OCI-M1 (cell line): ENCODE measurements around the gene CLCF1.
"Not testable (repeated sequence)": the region's sequence is repeated elsewhere in the genome, so short reads cannot be mapped to it uniquely, and the experiment has no call there.

Source experiments
- DNase-seq: peaks from one replicate; lab custom pipeline; 2025; lab: John Stamatoyannopoulos, UW

CLCF1 gene

DNA sequence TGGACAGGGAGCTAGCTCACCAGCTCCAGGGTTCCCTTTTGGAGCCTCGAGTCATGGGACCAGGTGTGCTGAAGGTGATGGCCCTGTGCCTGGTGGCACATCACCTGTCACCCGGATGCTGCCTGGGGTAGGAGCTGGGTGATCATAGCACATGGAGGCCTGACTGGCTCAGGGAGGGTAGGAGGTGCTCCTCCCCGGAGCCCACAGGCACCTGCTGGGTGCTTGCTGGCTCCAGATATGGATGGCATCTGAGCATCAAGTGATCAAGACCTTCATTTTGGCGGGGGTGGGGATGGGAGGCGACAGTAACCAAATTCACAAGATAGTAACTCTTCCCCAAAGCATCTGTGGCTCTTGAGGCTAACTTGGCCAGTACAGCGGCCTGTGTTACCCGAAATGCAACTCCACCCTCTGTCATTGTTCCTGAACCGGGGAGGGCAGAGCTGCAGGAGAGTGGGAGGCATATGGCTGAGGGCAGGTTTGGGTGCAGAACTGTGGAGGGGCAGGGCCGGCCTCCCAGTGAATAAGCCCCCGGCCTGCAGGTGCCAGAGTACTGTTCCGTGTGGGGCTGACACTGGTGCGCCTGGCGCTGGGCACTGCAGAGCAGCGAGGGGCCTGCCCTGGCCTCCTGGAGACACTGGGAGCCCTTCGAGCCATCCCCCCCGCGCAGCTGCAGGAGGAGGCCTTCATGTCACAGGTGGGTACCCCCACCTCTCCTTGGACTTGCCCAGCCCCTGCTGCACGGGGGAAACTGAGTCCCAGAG, 35.2 kb upstream of the CLCF1 start:
- no peak for DNase-seq

DNA sequence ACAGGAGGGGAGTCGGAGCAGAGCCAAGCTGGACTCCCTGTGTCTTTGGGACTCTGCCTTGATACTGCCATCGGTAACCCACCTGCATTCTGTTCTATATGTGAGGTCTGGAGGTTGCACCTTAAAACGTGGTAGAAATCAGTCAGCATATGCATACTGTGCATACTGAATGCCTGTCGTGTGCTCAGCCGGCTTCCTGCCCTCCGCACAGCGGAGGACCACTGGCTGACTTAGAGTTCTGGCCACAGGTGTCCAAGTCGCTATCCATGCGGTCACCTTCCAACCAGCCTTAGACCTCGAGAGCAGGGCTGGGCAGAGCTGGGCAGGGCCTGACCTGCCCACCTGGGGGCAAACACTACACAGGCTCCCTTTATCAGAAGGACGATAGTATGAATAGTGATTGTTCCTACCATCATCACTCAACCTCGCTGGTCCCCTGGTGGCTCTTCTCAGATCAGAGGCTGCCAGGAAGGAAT, 34.3 kb upstream of the CLCF1 start:
- DNase-seq: no peak

DNA sequence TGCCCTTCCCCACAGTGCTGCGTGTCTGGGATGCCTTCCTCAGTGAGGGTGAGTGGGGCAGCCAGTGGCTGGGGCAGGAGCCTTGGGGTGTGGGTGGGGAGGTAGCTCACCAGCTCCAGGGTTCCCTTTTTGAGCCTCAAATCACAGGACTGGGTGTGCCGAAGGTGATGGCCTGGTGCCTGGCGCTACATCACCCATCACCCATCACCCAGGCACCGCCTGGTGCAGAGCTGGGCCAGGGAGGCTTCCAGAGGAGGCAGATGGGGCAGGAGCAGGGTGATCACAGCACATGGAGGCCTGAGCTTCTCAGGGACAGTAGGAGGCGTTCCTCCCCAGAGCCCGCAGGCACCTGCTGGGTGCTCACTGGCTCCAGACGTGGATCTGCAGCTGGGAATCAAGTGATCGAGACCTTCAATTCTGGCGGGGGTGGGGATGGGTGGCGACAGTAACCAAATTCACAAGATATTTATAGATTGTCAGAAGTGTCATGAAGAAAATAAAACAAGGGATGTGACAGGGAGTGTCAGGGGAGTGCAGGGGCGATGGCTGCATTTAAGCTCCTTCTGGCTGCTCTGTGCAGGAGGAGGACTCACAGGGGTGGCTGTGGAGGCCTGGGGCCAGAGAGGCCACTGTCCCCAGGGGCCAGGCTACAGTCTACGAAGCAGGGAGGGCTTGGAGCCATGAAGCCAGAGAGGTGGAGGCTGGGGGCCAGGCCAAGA, 33.7 kb upstream of the CLCF1 start:
- no peak for DNase-seq

DNA sequence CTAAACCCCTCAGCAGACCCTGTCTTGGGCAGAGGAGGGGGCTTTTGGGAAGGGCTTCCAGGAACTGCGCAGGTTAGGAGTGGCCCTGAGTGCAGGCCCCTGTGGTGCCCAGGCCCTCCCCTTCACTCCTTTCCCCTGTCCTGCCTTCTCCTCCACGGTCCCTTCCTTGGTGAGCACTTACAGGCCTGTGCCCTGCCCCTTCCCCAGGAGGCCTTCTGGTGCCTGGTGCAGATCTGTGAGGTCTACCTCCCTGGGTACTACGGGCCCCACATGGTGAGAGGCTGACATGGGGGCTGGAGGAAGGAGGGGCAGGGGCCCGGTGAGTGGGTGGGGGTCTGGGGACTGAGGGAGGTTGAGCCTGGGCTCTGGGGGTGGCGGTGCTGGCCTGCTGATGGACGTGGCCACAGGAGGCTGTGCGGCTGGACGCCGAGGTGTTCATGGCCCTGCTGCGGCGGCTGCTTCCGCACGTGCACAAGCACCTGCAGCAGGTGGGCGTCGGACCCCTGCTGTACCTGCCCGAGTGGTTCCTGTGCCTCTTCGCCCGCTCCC, 33.1 kb upstream of the CLCF1 start:
- DNase-seq: no peak

DNA sequence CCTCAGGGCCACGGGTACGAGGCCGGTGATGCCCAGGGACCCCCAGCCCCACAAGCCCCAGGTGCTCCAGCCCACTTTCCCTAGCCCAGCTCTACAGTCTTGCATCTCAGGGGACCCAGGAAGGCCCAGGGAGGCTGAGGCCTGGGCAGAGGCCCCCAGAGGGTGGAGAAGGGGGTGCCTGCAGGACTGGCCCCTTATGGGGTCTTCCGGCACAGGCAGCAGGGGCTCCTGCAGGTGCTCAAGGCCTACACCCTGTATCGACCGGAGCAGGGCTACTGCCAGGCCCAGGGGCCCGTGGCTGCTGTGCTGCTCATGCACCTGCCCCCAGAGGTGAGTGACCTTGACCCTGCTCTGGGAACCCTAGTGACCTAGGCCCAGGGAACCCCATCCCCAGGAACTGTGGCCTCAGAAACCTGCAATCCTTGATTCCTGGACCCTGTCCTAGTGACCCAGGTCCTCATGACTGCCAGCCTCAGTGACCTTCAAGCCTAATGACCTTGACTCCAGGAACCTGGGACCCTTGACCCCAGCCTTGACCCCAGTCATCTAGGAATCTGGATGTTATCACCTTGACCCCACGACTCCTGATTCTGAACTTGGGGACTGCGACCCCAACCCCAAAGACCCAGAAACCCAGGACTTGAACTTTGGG, 32.4 kb upstream of the CLCF1 start:
- DNase-seq: no peak

DNA sequence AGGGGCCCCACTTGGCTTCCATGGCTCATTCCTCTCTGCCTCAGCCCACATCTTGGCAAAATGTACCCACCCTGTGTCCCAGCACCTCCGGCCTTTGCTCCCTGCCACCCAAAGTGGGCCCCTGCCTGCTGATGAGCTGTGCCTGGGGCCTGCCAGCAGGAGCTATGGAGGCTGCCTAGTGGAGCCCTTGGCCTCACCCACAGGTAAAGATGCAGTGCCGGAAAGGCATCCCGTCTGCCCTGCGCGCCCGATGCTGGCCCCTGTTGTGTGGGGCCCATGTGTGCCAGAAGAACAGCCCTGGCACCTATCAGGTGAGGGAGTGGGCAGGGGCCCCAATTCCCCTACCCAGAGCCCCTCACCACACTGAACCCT, 31.8 kb upstream of the CLCF1 start:
- DNase-seq: no peak

DNA sequence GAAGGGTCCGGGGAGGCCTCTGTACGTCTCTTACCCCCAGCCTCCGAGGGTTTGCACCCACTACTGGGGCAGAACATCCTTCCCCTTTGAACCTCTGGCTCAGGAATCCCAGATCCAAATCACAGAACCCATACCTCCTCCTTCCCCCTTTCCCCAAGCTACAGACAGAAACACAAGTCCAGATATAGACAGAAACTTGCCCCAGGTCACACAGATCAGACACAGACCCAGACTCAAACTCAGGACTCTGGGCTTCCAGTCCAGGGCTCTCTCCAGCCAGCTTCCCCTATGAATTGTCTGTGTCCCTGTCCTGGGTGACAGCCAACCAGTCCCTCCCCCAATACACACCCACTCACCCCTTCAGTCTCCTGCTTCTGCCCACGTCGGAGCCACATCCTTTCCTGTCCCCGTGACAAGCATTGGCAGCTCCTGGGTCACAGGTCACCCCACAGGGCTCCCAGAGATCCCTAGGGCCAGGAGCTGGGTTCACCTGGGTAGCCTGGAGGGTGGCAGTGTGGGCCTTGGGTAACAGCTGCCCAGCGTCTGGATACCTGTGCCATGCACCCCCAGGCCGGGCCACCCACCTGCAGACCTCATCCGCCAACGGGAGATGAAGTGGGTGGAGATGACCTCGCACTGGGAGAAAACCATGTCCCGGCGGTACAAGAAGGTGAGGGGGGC, 31.3 kb upstream of the CLCF1 start:
- no peak for DNase-seq

DNA sequence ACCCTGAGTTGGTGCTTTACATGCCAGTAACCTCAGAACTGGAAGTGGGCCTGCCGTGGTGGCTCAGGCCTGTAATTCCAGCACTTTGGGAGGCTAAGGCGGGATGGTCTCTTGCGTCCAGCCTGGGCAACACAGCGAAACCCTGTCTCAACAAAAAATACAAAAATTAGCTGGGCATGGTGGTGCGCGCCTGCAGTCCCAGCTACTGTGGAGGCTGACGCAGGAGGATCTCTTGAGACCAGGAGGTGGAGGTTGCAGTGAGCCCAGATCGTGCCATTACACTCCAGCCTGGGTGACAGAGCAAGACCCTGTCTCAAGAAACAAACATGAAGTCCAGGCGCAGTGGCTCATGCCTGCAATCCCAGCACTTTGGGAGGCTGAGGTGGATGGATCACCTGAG, 29.7 kb upstream of the CLCF1 start:
- not testable (repeated sequence) for DNase-seq

DNA sequence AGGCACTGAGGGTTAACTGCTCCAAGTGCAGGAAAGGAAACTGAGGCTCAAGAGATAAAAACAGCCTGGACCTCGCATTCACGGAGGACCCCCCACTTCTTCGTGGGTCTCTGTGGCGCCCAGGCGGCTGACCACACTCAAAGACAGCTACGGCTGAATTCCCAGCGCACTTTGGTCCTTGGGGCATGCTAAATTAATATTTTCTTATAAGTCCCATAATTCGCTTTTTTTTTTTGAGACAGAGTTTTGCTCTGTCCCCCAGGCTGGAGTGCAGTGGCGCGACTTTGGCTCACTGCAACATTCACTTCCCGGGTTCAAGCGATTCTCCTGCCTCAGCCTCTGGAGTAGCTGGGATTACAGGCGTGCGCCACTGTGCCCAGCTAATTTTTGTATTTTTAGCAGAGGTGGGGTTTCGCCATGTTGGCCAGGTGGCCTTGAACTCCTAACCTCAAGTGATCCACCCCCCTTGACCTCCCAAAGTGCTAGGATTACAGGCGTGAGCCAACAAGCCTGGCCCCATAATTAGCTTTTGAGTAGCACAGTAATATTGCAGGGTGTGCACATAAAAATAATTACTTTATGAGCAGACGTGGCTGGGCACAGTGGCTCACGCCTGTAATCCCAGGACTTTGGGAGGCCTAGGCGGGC, 28.9 kb upstream of the CLCF1 start:
- DNase-seq: not testable (repeated sequence)

DNA sequence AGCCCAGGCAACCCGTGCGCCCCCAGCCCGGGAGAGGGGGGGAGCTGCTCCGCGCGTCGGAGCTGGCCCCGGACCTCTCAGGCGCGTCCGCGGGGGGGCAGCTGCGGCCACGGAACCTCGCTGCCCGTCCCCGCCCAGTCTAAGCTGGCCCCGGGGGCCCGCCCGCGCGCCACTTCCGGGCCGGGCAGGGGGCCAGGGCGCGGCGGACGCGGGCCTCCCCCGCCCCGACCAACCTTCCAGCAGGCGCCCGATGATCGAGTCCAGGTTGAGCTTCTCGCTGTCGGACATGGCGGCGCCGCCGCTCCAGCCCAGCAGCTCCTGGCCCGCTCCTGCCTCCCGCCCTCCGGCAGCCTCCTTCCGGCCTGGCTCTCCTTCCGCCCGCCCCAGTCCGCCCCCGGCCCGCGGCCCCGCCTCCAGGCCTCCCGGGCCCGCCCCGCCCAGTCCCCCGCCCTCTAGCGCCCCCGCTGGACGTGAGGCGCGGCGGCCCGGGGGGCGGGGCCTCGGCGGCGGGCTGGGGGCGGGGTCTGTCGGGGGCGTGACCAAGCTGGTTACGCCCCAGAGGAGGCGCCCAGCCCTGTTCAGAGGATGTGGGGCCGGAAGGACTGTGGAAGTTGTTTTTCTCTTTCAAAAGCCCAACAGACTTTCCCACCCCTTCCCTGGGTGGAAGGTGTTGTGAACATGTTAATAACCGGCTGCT, 28.2 kb upstream of the CLCF1 start, which contains the start of gene PPP1CA:
PPP1CA (minus strand) TSS at position 364 of the 697 bp plus-strand sequence; CDS start at position 288, 76 bp downstream.
- peak; percentile 89 for DNase-seq

DNA sequence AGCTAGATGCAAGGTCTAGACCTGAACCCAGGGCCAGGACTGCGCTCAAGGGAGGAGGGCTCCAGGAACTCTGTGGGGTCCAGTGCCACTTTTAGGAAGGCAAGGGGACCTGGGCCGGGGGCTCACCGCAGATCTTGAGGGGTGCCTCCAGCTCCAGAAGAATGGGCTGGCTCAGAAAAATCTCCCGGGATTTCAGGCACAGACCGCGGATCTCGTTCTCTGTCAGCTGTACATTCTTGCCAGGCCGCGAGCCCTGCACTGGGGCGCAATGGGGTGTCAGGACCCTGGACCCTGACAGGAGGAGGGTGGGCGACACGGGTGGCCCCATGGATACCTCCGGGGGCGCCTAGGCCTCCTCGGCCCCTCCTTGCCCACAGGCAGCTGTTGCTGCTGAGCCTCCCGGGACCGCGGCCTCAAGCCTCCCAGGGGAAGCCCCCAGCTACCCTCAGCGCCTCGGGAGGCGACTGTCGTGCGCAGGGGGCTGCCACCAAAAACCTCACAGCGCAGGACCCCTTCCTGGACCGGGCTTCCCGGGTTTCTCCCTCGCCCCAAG, 27.6 kb upstream of the CLCF1 start:
- DNase-seq: no peak

DNA sequence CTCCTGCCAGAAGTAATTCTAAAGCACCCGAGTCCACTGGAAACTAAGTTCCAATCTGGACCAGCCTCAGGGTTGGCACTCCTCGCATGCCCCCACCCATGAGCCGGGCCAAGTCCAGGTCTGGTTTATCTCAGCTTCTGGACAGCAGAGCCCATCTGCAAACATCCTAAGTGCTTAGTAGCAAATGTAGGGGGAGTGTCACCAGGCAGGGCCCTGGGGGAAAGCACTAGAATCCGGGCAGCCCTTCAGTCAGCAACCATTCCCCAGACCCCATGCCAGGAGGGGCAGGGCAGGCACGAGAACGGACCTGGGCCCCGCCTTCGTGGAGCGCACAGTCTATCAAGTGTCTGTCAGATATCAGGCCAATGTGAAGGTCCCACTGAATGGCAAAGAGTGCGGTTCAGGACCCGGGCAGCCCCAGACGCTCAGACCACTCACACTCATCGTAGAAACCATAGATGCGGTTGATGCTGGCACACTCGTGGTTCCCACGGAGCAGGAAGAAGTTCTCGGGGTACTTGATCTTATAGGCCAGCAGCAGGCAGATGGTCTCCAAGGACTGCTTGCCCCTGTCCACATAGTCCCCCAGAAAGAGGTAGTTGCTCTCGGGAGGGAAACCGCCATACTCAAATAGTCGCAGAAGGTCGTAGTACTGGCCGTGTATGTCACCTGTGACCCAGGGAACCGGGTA, 27.0 kb upstream of the CLCF1 start:
- no peak for DNase-seq

DNA sequence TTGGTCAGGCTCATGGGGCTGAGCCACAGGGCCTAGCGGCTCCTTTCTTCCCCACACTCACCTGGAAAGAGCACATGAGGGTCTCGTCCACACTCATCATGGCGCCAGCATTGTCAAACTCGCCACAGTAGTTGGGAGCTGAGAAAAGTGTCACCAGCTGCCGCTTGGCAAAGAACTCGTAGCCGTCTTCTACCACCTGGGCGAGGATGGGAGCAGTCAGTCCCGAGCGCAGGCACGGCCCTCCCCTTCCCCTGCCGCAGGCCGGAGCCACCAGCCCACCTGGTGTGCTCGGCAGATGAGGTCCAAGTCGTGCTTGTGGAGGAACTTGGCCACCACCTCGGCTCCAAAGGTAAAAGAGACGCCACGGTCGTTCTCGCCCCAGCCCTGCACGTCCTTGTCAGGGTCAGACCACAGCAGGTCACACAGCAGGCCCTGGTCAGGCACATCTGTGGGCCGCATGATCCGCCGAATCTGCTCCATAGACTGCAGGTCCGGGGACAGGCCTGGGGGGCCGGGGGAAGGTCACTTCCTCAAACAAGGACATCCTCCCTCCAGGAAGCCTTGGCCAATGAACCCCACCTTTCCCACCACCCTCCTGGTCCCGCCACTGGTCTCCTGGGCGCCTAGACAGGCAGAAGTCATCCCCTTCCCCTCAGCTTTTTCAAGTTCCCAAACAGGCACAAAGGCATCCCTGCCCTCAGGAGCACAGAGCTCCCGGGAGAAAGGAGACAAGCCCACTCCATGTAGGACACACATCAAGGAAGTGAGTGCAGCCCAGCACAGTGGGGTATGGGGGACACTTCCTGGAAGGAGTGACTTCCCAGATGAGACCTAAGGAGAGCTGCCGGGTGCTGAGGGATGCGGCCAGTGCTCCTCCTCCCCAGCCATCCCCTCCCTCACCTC, 25.5 kb upstream of the CLCF1 start:
- no peak for DNase-seq

DNA sequence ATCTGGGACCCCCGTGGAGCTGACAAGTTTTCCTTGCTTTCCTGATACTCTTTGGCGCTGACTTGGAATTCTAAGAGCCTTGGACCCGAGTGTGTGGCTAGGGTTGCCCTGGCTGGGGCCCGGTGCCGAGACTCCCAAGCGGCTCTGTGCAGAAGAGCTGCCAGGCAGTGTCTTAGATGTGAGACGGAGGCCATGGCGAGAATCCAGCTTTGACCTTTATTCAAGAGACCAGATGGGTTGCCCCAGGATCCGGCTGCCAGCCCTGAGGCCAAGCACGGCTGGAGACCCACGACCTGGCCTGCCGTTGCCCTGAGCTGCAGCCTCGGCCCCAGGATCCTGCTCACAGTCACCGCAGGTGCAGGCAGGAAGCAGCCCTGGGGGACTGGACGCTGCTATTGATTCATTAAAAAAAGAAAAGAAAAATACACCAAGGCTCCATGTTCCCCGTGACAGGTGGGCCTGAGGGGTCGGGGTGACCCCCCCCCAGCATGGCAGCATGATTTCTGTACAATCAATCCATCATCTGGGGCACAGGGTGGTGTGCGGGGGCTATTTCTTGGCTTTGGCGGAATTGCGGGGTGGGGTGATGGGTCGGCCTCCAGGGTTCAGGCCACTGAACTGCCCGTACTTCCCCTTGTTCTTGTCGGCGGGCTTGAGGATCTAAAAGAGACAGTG, 24.7 kb upstream of the CLCF1 start:
- DNase-seq: no peak

DNA sequence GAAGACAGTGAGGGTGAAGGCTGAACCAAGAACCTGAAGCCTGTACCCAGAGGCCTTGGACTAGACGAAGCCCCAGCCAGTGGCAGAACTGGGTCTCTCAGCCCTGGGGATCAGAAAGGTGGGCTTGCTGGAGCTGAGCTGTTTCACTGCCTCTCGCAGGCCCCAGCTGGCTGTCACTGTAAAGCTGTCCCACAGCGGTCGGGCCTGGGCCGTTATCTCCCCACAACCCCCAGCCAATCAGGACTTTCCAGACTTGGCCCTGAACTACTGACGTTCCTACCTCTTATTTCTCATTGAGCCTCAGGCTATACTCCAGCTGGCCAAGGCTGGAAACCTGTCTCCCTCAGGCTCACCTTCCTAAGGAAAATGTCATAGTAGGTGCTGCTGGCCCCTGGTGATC, 24.1 kb upstream of the CLCF1 start:
- no peak for DNase-seq

DNA sequence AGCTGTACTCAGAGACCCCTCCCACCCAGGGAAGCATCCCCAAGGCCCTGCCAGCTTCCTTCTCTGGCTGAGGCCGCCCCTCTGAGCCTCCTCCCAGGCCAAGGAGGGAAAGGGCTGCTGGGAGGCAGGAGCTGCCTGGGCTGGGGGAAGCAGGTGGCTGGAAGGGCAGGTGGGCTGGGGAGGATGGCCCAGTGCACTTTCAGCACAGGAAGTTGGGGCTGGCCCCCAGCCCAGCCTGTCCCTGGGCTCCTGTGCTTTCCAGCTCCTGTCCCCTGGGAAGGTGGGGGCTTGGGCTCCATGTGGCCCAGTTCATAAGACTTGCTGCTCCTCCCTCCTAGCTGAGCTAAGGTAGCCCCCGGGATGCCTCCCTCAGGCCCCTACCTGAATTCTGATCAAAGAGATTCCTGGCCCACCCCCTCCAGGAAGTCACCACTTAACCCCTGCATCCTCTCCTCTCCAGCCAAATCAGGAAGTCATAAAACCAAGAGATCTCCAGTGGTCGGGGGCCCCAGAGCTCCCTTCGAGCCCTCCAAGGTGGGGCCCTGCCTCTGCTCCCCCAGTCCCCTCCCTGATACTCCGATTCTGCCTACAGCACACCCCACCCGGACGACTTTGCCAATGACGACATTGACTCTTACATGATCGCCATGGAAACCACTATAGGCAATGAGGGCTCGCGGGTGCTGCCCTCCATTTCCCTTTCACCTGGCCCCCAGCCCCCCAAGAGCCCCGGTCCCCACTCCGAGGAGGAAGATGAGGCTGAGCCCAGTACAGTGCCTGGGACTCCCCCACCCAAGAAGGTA, 23.4 kb upstream of the CLCF1 start:
- no peak for DNase-seq

DNA sequence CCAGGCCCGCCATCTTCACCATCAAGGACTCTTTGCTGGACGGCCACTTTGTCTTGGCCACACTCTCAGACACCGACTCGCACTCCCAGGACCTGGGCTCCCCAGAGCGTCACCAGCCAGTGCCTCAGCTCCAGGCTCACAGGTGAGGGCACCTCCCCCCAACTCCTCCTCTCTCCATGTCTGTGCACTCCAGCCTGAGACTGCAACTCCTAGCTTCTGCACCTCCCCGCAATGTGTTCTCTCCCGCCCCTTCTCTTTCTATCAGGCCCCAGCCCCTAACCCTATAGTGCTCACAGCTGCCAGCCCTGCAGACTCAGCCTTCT, 22.8 kb upstream of the CLCF1 start:
- no peak for DNase-seq
